Renal cortex interstitium (tissue), 11 donors: ENCODE results near the gene ACAN. TPM values are rescaled to one million over a fixed set of nuclear protein-coding genes. Genes with fewer than 3 reads are reported as not detected.
A peak's percentile ranks its signal among the peaks of the same experiment; 100 is the strongest.

ENCODE experiments used
- DNase-seq, 11 donors: peaks; one replicate each; pipeline ENCODE4 v3.0.0-alpha.2; 2013; ENCODE audit warnings: low read depth in 9 of 11, low spot score in 4 of 11; ENCODE audit errors: extremely low read depth in 1 of 11
- polyA plus RNA-seq, 3 donors: library from polyadenylated mRNA; unstranded; fragments of 120-200 nt; gene quantifications; one replicate each; pipeline ENCODE4 v1.2.1, GENCODE V29; 2013; ENCODE audit not compliant: insufficient read length in 3 of 3

Gene ACAN
- polyA plus RNA-seq, 3 donors: 2.8 to 4.1 (median 3.3) TPM

GRCh38 chr15:88894819-88895767 lies 91.9 kb downstream of the ACAN start, which contains the start of gene HAPLN3:
TSS of gene HAPLN3 (minus strand) at chr15:88895544. CDS start at chr15:88887298, 8,246 bp downstream.
- no peak for DNase-seq

- DNase-seq: no peak
Observed at GRCh38 chr15:88896333-88897033, 93.2 kb downstream of the ACAN start.

- no peak for DNase-seq
Observed at GRCh38 chr15:88897142-88897455, 93.9 kb downstream of the ACAN start.

GRCh38 chr15:88897456-88898194 lies 94.4 kb downstream of the ACAN start:
- peak in 6 of 11 donors; percentile 52 to 82 (median 70) for DNase-seq

GRCh38 chr15:88898736-88899135 lies 95.5 kb downstream of the ACAN start:
- no peak for DNase-seq

GRCh38 chr15:88899251-88899650 lies 96.0 kb downstream of the ACAN start:
- no peak for DNase-seq

- DNase-seq: no peak
Observed at GRCh38 chr15:88900309-88900981, 97.2 kb downstream of the ACAN start.

GRCh38 chr15:88900982-88901418 lies 97.8 kb downstream of the ACAN start:
- DNase-seq: no peak

- DNase-seq: no peak
Observed at GRCh38 chr15:88901508-88902220, 98.4 kb downstream of the ACAN start.

GRCh38 chr15:88902221-88902835 lies 99.1 kb downstream of the ACAN start:
- no peak for DNase-seq

GRCh38 chr15:88902846-88903245 lies 99.6 kb downstream of the ACAN start:
- no peak for DNase-seq

GRCh38 chr15:88904257-88904623 lies 101.0 kb downstream of the ACAN start:
- DNase-seq: no peak

GRCh38 chr15:88904624-88905327 lies 101.5 kb downstream of the ACAN start:
- DNase-seq: peak in 3 of 11 donors; percentile 37 to 69 (median 62)

- no peak for DNase-seq
Observed at GRCh38 chr15:88905576-88905975, 102.3 kb downstream of the ACAN start.

- no peak for DNase-seq
Observed at GRCh38 chr15:88906130-88906529, 102.9 kb downstream of the ACAN start.

GRCh38 chr15:88906551-88906950 lies 103.3 kb downstream of the ACAN start:
- no peak for DNase-seq

GRCh38 chr15:88907111-88907510 lies 103.9 kb downstream of the ACAN start:
- no peak for DNase-seq
